ENCODE results near the gene ATAD3B. TPM values are rescaled to one million over a fixed set of nuclear protein-coding genes. Genes with fewer than 3 reads are reported as not detected.
"Not testable (repeated sequence)": the region's sequence is repeated elsewhere in the genome, so short reads cannot be mapped to it uniquely, and the experiment has no call there.

Gene ATAD3B
- polyA plus RNA-seq, 3 donors, result 2.3 to 23.3 (median 2.3) TPM

GRCh38 chr1:1442069-1442770 is 29.3 kb upstream of the ATAD3B start:
- no peaks in the 10 kb centered on the region for H3K79me2 ChIP-seq (ENCODE audit: insufficient read depth, low read length)
- no peaks in the 10 kb centered on the region for H4K20me1 ChIP-seq (ENCODE audit: insufficient read depth, low read length)
- WGBS (ENCODE audit: insufficient coverage), result 97% methylated on average over 27 of the region's 32 CpGs
- Mint-ChIP-seq H3K27ac (peak overlapping the region in 1 of 7 donors; percentile 14), H3K27me3 (ENCODE audit: low read depth in 3 of 3) (peaks cover 1 to 29% (median 9%) of the 10 kb centered on the region in 3 donors), H3K4me1 (no peaks in the 10 kb centered on the region), H3K36me3 (no peaks in the 10 kb centered on the region), H3K4me3 (no peak overlapping the region), H3K9me3 (peaks cover 0 to 2% (median 0%) of the 10 kb centered on the region in 7 donors)
- no peak overlapping the region for H2AFZ ChIP-seq (ENCODE audit: insufficient read depth, low read depth, low read length, poor library complexity, severe bottlenecking)
- no peaks in the 10 kb centered on the region for H3K36me3 ChIP-seq (replicated peaks in 1 of 2; ENCODE audit: control insufficient read depth in 1 of 2, insufficient read depth in 2 of 2, low read length in 2 of 2)
- H3K4me3 ChIP-seq (replicated peaks in 1 of 3; ENCODE audit: low read depth in 2 of 3, low read length in 3 of 3), result no peak overlapping the region
- H3K4me1 ChIP-seq (ENCODE audit: control insufficient read depth in 1 of 2, insufficient read depth in 2 of 2, low read length in 2 of 2), result no peaks in the 10 kb centered on the region
- no peak for DNase-seq
- peaks cover 0 to 5% of the 10 kb centered on the region in 2 donors for H3K27me3 ChIP-seq (ENCODE audit: control insufficient read depth in 2 of 2, insufficient read depth in 2 of 2, low read length in 2 of 2)
- H3K4me2 ChIP-seq (replicated peaks; ENCODE audit: extremely low read depth, low read length, poor library complexity, severe bottlenecking), result no peak overlapping the region
- intact Hi-C loops (cut with micrococcal nuclease), result no loop called here
- no peaks in the 10 kb centered on the region for H3K9me3 ChIP-seq (replicated peaks in 1 of 2; ENCODE audit: control insufficient read depth in 1 of 2, insufficient read depth in 1 of 2, low read length in 2 of 2)
- TF ChIP-seq CTCF (IDR thresholded peaks at IDR 0.05), result no peak
- no peak overlapping the region for H3K27ac ChIP-seq (ENCODE audit: low read depth in 1 of 2, low read length in 2 of 2)
- no peak overlapping the region for H3K9ac ChIP-seq (ENCODE audit: insufficient read depth, low read length, poor library complexity, severe bottlenecking)

- H3K36me3 Mint-ChIP-seq; H3K79me2 ChIP-seq (ENCODE audit: insufficient read depth, low read length); H3K9me3 ChIP-seq (replicated peaks in 1 of 2; ENCODE audit: control insufficient read depth in 1 of 2, insufficient read depth in 1 of 2, low read length in 2 of 2); DNase-seq; H3K27me3 ChIP-seq (ENCODE audit: control insufficient read depth in 2 of 2, insufficient read depth in 2 of 2, low read length in 2 of 2); intact Hi-C loops (cut with micrococcal nuclease); H3K4me1 Mint-ChIP-seq; H3K27ac ChIP-seq (ENCODE audit: low read depth in 1 of 2, low read length in 2 of 2); H3K36me3 ChIP-seq (replicated peaks in 1 of 2; ENCODE audit: control insufficient read depth in 1 of 2, insufficient read depth in 2 of 2, low read length in 2 of 2); H3K4me3 ChIP-seq (replicated peaks in 1 of 3; ENCODE audit: low read depth in 2 of 3, low read length in 3 of 3); H4K20me1 ChIP-seq (ENCODE audit: insufficient read depth, low read length); H3K4me2 ChIP-seq (replicated peaks; ENCODE audit: extremely low read depth, low read length, poor library complexity, severe bottlenecking); H3K27ac Mint-ChIP-seq; H3K9me3 Mint-ChIP-seq; H3K4me3 Mint-ChIP-seq; H2AFZ ChIP-seq (ENCODE audit: insufficient read depth, low read depth, low read length, poor library complexity, severe bottlenecking); H3K4me1 ChIP-seq (ENCODE audit: control insufficient read depth in 1 of 2, insufficient read depth in 2 of 2, low read length in 2 of 2); H3K9ac ChIP-seq (ENCODE audit: insufficient read depth, low read length, poor library complexity, severe bottlenecking): not testable (repeated sequence)
- 80% methylated on average over 2 of the region's 19 CpGs for WGBS (ENCODE audit: insufficient coverage)
- peaks cover 3 to 13% (median 5%) of the 10 kb centered on the region in 3 donors for H3K27me3 Mint-ChIP-seq (ENCODE audit: low read depth in 3 of 3)
Measured at GRCh38 chr1:1446631-1447030, 24.9 kb upstream of the ATAD3B start.

Data from CD14-positive monocyte (primary cell).